Right lobe of liver (tissue), 4 donors: ENCODE measurements around the gene IQGAP3.

Source experiments
- POLR2A ChIP-seq: fragments of 450-650 bp; IDR thresholded peaks from one replicate; pipeline ENCODE4 v1.6.1; 2017; ENCODE audit warnings: antibody characterized with exemption, mild to moderate bottlenecking
- TF ChIP-seq, protein P1 (sequence below), 4 donors: fragments of 200-600 bp in 3 of 4; fragments of 450-650 bp in 1 of 4; IDR thresholded peaks; one replicate each; pipeline versions ENCODE4 v1.5.1 to v1.8.0; 2016 to 2022; ENCODE audit warnings: antibody characterized with exemption in 4 of 4, mild to moderate bottlenecking in 2 of 4
- donor health status: DM: no; HTN: no; CAD: no.
- donor health status: DM: no; HTN: no; CAD: no.
- donor health status: DM: no; HTN: yes; CAD: no.

DNA sequence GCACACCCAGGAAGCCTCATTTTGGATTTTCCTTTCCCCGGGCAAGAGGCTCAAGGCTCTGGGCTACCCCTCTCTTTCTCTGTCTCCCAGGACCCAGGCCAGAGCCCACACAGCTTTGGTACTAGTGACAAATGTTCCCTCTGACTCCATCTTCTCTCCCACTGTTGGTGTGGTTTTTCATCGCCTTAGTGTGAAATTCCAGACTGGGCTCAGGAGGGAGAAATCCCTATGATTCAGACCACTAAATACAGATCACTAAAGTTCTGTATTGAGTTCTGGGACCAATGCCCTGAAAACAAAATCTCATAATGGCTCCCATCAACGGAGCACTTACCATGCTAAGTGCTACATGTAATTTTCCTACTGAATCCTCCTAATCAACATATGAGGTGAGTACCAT is 26.1 kb downstream of the IQGAP3 start:
- no peak for TF ChIP-seq POLR2A
- TF ChIP-seq, protein P1, sequence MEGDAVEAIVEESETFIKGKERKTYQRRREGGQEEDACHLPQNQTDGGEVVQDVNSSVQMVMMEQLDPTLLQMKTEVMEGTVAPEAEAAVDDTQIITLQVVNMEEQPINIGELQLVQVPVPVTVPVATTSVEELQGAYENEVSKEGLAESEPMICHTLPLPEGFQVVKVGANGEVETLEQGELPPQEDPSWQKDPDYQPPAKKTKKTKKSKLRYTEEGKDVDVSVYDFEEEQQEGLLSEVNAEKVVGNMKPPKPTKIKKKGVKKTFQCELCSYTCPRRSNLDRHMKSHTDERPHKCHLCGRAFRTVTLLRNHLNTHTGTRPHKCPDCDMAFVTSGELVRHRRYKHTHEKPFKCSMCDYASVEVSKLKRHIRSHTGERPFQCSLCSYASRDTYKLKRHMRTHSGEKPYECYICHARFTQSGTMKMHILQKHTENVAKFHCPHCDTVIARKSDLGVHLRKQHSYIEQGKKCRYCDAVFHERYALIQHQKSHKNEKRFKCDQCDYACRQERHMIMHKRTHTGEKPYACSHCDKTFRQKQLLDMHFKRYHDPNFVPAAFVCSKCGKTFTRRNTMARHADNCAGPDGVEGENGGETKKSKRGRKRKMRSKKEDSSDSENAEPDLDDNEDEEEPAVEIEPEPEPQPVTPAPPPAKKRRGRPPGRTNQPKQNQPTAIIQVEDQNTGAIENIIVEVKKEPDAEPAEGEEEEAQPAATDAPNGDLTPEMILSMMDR (IDR thresholded peaks at IDR 0.05): no peak
